Small intestine (tissue), 7 donors: ENCODE data around the gene MARCHF6. TPM values are rescaled to one million over a fixed set of nuclear protein-coding genes. Genes with fewer than 3 reads are reported as not detected.

Experiments
- DNase-seq, 2 donors: peaks; one replicate each; pipeline versions ENCODE4 v3.0.0 to v3.0.0-alpha.2; 2013
- FAIRE-seq: peaks from 2 replicates; lab custom pipeline; 2012; peaks lifted over from hg19 to GRCh38; lab: Jason Lieb, UNC
- H3K27ac ChIP-seq, 3 donors: one replicate each; pipeline ENCODE4 v1.5.1; 2013; ENCODE audit warnings: low read length in 2 of 3, mild to moderate bottlenecking in 2 of 3, control low read depth in 1 of 3, inconsistent platforms in 1 of 3, low read depth in 1 of 3, moderate library complexity in 1 of 3
- H3K27me3 ChIP-seq, 3 donors: one replicate each; pipeline ENCODE4 v1.6.1; 2013; ENCODE audit warnings: low read length in 3 of 3, inconsistent platforms in 1 of 3; ENCODE audit not compliant: control insufficient read depth in 3 of 3, insufficient read depth in 3 of 3
- H3K36me3 ChIP-seq, 3 donors: one replicate each; pipeline ENCODE4 v1.6.1; 2013; ENCODE audit warnings: low read length in 3 of 3, inconsistent platforms in 1 of 3, low read depth in 1 of 3, mild to moderate bottlenecking in 1 of 3, moderate library complexity in 1 of 3; ENCODE audit not compliant: control insufficient read depth in 3 of 3, insufficient read depth in 2 of 3
- H3K4me1 ChIP-seq, 3 donors: one replicate each; pipeline ENCODE4 v1.6.1; 2013; ENCODE audit warnings: low read length in 2 of 3, inconsistent platforms in 1 of 3, low read depth in 1 of 3, mild to moderate bottlenecking in 1 of 3, moderate library complexity in 1 of 3; ENCODE audit not compliant: control insufficient read depth in 3 of 3, insufficient read depth in 2 of 3
- H3K4me3 ChIP-seq, 3 donors: one replicate each; pipeline ENCODE4 v1.5.1; 2013; ENCODE audit warnings: low read length in 3 of 3, control low read depth in 1 of 3, inconsistent platforms in 1 of 3, low read depth in 1 of 3, mild to moderate bottlenecking in 1 of 3, moderate library complexity in 1 of 3
- H3K9me3 ChIP-seq, 2 donors: one replicate each; pipeline ENCODE4 v1.6.1; 2013; ENCODE audit warnings: low read depth in 1 of 2, low read length in 1 of 2; ENCODE audit not compliant: control insufficient read depth in 2 of 2, insufficient read depth in 1 of 2
- WGBS, 3 donors: extraction: QIAGEN DNeasy Blood & Tissue Kit; methylation state at CpG; one replicate each; pipeline ENCODE4 v1.1.7; 2013; 5-methylcytosine and 5-hydroxymethylcytosine counted together
- polyA plus RNA-seq, 4 donors: library from polyadenylated mRNA; stranded (reverse) in 3 of 4; unstranded in 1 of 4; fragments of 200-250 nt in 3 of 4; fragments of 120-200 nt in 1 of 4; gene quantifications; one replicate each; pipeline versions ENCODE4 v1.2.1 to v1.2.3, GENCODE V29; 2013
- donor health status: healthy with polysubstance abuse.
- donor health status: control.
- donor health status: control.
- donor health status: Bipolar disorder and iron deficiency.
- donor health status: healthy.

Gene MARCHF6
- polyA plus RNA-seq, 4 donors: 39.6 to 118 (median 83.9) TPM

DNA sequence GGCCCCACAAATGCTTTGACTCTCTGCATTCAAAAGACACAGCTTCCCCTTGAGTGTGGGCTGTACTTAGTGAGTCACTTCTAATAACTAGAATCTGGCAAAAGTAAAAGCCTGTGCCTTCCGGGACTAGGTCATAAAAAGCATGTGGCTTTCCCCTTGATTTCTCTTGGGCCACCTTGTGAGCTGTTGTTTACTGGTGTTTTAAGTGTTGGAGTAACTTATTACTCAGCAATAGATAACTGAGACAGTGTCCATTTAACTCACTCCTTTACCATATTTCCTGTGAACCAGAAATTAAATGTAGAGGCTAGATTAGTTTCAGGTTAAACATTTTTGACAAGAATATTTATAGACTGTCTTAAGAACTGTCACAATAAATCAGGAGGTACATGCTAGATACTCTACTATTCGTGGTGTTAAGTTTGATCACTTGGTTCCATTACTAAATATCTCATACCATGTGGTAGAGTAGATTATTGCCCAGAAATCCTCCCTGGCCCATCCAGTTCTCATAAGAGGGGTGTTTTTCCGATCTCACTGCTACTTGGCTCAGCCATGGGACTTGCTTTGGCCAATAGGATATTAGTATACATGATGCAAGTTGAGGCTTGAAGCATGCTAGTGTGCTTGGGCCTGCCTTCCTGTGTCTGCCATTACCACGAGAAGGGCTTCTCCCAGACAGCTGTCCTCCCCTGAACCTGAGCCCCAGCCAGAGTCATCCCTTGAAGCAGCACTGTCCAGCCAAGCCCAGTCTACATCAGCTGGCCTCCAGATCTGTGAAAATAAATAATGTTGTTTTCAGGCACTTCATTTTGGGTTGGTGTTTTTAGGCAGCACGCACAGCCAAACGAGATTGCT is 35.4 kb upstream of the MARCHF6 start:
- no peaks in the 10 kb centered on the region for H3K27me3 ChIP-seq
- DNase-seq: peak in 1 of 2 donors; percentile 20
- no peak overlapping the region for H3K27ac ChIP-seq
- no peaks in the 10 kb centered on the region for H3K36me3 ChIP-seq
- no peak overlapping the region for H3K4me3 ChIP-seq
- no peak for FAIRE-seq
- H3K4me1 ChIP-seq: no peaks in the 10 kb centered on the region
- H3K9me3 ChIP-seq: no peaks in the 10 kb centered on the region
- WGBS, 3 donors: 74 to 79% (median 79%) methylated on average over 6 of the region's 6 CpGs

DNA sequence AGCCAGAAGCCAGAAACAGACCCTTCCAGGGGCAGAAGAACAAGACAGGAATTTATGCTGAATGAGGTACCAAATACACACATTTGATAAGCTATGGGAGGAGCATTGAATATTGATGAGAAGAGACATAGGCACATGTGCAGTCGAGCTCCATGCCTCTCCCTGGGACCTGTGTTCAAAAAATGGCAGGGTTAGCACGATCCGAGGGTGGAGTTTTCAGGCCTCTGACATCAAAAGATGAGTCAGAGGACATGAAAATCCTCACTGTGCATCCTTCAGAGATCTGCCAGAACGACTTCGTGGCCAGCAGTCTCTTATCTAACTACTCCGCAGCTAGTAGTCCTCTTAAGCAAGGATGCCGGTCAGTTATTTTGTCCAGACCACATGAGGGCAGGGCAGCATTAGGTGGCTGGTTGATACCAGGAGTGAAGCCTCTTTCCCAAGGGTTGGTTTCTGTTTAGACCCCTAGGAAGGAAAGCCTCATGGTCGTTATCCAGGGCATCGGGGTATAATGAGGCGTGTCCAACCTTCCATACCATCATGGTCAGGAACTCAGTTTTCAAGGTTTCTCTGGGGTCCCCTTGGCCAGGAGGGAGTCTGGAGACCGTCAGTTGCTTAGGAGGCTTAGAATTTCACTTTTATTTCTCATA is 34.2 kb upstream of the MARCHF6 start:
- WGBS, 3 donors: 79 to 85% (median 83%) methylated on average over 11 of the region's 11 CpGs
- Histone ChIP-seq H3K36me3 (no peaks in the 10 kb centered on the region), H3K27ac (no peak overlapping the region), H3K27me3 (no peaks in the 10 kb centered on the region), H3K4me3 (no peak overlapping the region), H3K4me1 (no peaks in the 10 kb centered on the region), H3K9me3 (no peaks in the 10 kb centered on the region)
- DNase-seq (no peak), FAIRE-seq (no peak)

DNA sequence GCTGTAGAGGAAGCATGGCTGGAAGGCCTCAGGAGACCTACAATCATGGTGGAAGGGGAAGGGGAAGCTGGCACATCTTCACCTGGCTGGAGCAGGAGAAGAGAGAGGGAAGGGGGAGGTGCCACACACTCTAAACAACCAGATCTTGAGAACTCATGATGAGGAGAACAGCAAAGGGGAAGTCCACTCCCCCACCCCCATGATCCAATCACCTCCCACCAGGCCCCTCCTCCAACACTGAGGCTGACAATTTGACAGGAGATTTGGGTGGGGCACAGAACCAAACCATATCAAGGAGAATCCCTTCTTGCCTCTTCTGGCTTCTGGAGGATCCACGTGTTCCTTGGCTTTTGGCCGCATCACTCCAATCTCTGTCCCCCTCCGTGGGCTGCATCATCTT is 32.7 kb upstream of the MARCHF6 start:
- no peaks in the 10 kb centered on the region for H3K36me3 ChIP-seq
- no peaks in the 10 kb centered on the region for H3K27me3 ChIP-seq
- FAIRE-seq: no peak
- H3K4me1 ChIP-seq: no peaks in the 10 kb centered on the region
- 63 to 66% (median 64%) methylated on average over 3 of the region's 3 CpGs for WGBS, 3 donors
- no peaks in the 10 kb centered on the region for H3K9me3 ChIP-seq
- H3K27ac ChIP-seq: no peak overlapping the region
- no peak overlapping the region for H3K4me3 ChIP-seq
- no peak for DNase-seq

DNA sequence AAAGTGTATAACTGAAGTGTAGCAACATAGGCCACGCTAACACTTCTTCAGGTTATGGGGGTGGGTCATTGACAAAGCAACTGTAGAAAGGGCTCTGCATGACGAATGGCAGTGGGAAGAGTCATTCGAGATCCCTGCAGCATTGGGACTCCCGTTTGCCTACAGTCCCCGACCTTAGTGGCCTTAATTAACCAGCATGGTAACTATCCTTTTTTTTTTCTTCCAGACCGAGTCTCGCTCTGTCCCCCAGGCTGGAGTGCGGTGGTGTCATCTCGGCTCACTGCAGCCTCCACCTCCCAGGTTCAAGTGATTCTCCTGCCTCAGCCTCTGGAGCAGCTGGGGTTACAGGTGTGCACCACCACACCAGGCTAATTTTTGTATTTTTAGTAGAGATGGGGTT is 31.6 kb upstream of the MARCHF6 start:
- FAIRE-seq (no peak), DNase-seq (no peak)
- Histone ChIP-seq H3K36me3 (no peaks in the 10 kb centered on the region), H3K27me3 (no peaks in the 10 kb centered on the region), H3K4me3 (no peak overlapping the region), H3K27ac (no peak overlapping the region), H3K4me1 (no peaks in the 10 kb centered on the region), H3K9me3 (no peaks in the 10 kb centered on the region)
- 83 to 90% (median 84%) methylated on average over 9 of the region's 9 CpGs for WGBS, 3 donors

DNA sequence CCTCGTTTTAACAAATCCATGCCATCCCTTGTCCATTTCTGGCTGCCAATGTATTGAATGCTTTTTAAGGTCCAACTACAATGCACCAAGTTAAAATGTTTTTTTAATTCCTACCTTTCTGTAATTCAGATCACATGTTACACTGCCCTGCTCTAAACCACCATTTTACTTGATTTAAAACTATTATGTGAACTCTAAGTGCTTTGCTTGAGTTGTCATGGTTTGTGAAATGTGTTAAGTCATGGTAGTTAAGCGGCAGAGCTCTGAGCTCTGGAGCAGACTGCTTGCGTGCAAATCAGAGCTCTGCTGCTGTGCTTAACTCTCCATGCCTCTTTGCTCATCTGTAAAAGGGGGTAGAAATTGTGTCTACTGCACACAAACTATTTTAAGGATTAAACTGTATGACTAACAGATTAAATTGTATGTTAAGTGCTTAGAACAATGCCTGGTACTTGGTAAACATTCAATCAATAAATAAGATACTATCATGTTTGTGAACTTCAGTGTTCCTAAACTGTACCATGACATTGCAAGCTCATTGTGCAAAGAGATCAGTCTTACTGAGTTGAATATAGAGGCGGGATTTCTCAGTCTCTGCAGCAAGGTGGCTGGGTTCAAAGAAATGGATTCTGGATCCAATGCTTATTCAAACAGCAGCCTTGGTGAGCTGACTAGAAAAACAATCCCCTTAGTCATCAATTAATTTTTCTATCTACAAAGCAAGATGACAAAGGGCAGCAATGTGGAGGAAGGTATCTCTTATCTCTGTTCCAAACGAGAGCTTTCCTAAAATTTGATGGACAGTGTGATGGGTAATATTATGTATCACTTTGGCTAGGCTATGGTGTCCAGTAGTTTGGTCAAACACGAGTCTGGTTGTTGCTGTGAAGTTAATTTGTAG is 29.7 kb upstream of the MARCHF6 start:
- Histone ChIP-seq H3K4me1 (no peaks in the 10 kb centered on the region), H3K36me3 (no peaks in the 10 kb centered on the region), H3K27me3 (no peaks in the 10 kb centered on the region), H3K9me3 (no peaks in the 10 kb centered on the region), H3K27ac (no peak overlapping the region), H3K4me3 (no peak overlapping the region)
- DNase-seq (no peak), FAIRE-seq (no peak)
- WGBS, 3 donors: 72 to 76% (median 74%) methylated on average over 6 of the region's 6 CpGs

DNA sequence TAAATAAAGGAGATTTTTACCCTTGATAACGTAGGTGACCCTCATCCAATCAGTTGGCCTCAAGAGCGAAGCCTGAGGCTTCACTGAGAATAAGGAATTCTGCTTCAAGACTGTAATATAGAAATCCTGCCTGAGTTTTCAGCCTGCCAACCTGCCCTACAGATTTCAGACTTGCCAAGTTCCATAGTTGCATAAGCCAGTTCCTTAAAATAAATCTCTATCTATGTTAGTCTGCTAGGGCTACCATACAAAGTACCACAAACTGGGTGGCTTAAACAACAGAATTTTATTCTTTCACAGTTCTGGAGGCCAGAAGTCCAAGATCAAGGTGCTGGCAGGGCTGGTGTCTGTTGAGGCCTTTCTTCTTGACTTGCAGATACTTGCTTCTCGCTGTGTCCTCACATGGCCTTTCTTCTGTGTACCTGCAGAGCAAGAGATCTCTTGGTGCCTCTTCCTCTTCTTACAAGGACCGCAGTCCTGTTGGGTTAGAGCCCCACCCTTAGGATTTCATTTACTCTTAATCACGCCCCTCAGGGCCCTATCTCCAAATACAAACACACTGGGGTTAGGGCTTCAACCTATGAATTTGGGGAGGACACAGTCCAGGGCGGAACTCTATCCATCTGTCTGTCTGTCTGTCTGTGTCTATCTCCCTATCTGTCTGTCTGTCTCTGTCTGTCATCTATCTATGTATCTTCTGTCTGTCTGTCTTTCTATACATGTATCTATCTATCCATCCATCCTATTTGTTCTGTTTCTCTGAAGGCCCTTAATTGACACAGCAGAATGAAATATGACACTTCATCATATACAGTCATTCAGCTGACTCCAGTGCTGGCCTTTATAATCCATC is 28.8 kb upstream of the MARCHF6 start:
- Histone ChIP-seq H3K4me1 (no peaks in the 10 kb centered on the region), H3K9me3 (no peaks in the 10 kb centered on the region), H3K4me3 (no peak overlapping the region), H3K27me3 (no peaks in the 10 kb centered on the region), H3K36me3 (no peaks in the 10 kb centered on the region), H3K27ac (no peak overlapping the region)
- FAIRE-seq (no peak), DNase-seq (no peak)
- WGBS, 3 donors: 71 to 79% (median 78%) methylated on average over 6 of the region's 6 CpGs

DNA sequence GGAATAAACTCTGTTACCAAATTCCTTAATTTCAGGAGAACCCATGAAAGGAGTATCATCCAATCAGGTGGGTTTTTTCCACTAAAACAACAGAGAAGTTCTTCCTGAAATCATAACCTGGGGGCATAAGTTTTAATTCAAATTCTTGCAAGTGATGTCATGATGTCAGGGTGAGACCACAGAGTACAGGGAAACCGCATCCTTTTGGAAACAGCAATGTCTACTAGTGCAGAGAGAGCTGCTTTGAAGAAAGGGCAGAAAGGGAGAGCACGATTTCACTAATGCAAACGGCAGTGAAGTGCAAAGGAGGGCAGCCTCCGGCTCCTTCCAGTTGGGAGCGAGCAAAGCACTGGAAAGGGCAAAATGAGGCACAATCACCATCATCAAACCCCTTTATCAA is 25.2 kb upstream of the MARCHF6 start:
- Histone ChIP-seq H3K36me3 (no peaks in the 10 kb centered on the region), H3K27me3 (peaks cover 0 to 20% (median 0%) of the 10 kb centered on the region in 3 donors), H3K4me1 (peaks cover 0 to 3% (median 0%) of the 10 kb centered on the region in 3 donors), H3K27ac (no peak overlapping the region), H3K4me3 (no peak overlapping the region), H3K9me3 (no peaks in the 10 kb centered on the region)
- 82 to 91% (median 83%) methylated on average over 5 of the region's 5 CpGs for WGBS, 3 donors
- FAIRE-seq (no peak), DNase-seq (no peak)
